GM12864 (cell line): ENCODE results near the gene CUL7.

Experiments
- DNase-seq: peaks from one replicate; pipeline ENCODE4 v3.0.0-alpha.2; 2011; ENCODE audit warnings: low read depth
- H3K4me3 ChIP-seq: 2 replicates; pipeline ENCODE4 v1.5.1; 2011; ENCODE audit warnings: mild to moderate bottlenecking, low read depth, low read length, control low read depth
- TF ChIP-seq, protein P1 (sequence below): IDR thresholded peaks from 2 replicates; pipeline ENCODE4 v1.5.1; 2011; ENCODE audit warnings: low read depth, mild to moderate bottlenecking, moderate library complexity, low read length, control low read depth, inconsistent platforms; ENCODE audit errors: missing control alignments

The CUL7 gene

DNA sequence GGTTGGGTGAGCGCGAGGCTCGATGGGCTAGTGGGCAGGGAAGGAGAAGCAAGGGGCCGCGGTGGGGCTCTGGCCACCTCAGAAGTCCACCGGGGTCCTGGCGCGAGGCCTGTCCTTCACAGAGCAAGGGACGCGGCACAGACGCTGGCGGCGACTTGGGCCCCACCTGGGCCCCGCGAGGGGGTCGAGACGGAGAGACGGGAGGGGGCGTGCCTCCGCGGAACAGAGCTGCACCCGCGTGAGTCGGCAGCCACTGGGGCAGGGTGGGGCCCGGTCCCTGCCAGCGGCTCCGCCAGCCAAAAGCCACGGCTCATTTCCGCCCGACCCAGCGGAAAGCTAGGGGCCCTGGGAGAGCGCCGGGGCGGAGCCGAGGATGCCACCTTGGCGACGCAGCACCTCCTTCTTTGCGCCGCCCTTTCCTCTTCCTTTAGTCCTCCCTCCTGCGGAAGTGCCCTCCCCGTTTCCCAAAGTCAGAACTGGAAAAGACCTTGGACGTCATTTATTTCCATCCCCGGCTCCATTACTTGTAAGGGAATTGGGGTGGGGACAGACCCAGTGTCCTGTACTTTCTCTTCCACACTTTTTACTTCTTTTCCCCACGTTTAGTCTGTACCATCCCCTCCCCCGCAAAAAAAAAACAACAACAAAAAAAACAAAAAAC is at the start of gene CUL7:
TSS of gene CUL7 (minus strand) at position 307 of the 661 bp plus-strand sequence. CDS start 1,063 bp downstream, outside the sequence.
- TF ChIP-seq, protein P1, sequence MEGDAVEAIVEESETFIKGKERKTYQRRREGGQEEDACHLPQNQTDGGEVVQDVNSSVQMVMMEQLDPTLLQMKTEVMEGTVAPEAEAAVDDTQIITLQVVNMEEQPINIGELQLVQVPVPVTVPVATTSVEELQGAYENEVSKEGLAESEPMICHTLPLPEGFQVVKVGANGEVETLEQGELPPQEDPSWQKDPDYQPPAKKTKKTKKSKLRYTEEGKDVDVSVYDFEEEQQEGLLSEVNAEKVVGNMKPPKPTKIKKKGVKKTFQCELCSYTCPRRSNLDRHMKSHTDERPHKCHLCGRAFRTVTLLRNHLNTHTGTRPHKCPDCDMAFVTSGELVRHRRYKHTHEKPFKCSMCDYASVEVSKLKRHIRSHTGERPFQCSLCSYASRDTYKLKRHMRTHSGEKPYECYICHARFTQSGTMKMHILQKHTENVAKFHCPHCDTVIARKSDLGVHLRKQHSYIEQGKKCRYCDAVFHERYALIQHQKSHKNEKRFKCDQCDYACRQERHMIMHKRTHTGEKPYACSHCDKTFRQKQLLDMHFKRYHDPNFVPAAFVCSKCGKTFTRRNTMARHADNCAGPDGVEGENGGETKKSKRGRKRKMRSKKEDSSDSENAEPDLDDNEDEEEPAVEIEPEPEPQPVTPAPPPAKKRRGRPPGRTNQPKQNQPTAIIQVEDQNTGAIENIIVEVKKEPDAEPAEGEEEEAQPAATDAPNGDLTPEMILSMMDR = no peak
- peak within 1 kb of the TSS; percentile 78 for H3K4me3 ChIP-seq
- DNase-seq = peak; percentile 66

DNA sequence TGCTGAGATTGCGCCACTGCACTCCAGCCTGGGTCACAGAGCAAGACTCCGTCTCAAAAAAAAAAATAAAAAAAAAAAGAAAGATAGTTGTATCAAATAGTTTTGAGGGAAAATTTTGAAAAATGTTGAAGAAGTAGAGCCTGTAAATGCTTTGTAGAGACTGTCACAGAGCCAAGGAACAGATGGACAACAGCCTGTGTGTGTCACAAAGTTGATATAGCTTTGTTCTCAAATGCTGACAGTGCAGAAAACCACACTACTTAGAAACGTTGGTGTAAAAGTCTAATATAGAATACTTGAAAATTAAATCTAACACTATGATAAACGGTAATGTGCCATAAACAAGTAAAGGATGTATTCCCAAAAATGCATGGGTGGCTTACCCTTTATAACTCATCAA is 47.8 kb upstream of the CUL7 start:
- DNase-seq = no peak
- TF ChIP-seq, protein P1 = no peak
- H3K4me3 ChIP-seq = no peak overlapping the region

DNA sequence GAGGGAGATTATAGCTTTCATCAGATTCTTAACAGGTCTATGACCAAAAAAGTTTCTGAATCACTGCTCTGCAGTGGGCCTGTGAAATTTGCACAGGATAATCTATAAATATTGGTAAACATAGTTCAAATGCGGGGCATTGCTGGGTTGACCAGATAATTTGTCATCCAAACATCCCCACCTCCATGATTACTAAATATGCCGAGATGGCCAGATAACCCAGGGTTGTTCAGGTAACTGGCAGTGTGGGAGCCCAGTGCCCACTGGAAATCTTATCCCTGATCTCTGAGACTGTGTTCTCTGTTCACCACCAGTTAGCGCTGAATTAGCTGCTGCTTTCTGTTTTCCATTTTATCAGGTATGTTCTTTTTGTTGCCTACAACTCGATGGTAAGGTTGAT is 43.9 kb upstream of the CUL7 start:
- no peak overlapping the region for H3K4me3 ChIP-seq
- TF ChIP-seq, protein P1 = no peak
- DNase-seq = no peak

DNA sequence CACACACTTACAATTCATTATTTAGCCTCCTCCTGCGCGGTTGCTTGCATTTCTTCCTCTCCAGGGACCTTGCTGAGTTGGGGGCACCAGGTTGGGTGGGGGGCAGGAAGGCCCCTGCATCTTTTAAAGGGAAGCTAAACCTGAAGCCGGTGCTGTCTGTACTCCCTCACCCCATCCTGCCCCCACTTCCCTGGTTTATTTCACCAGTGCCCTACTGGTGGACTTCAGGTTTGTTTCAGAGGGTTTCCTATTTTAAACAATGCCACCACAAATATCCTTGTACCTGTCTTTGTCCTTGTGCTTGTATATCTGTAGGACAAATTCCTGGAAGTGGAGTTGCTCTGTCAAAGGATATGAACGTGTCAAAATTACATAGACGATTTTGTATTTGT is 43.4 kb upstream of the CUL7 start:
- no peak overlapping the region for H3K4me3 ChIP-seq
- no peak for DNase-seq
- TF ChIP-seq, protein P1 = no peak

DNA sequence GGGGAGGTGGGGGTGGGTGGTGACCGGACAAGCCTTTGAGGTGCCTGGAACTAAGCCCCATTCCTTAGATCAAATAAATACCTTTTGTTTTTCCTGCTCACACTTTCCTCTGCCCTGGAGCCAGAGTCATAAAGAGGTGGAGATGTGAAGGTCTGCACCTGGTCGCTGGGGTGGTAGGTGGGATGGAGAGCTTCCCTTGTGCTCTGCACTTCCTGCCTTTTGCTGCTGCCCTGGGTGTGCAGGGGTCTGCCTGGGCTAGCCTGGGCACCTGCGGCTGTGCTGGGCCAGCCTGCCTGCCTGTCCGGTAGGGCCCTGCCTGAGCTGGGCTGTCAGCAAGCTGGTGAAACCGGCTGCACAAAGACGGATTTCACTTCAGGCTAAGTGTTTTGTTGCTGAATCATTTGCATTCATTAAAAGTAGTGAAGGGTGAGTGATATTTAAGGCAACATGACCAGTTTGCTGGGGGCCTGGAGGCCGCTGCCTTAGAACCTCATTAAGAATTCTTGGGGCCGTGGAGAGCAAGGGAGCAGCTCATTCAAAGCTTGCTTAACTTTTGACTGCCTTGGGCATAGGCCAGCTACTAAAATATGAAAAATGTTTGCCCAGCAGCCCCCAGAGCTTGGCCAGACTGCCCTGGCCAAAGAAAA is 42.9 kb upstream of the CUL7 start:
- DNase-seq = no peak
- H3K4me3 ChIP-seq = no peak overlapping the region
- TF ChIP-seq, protein P1 = no peak

DNA sequence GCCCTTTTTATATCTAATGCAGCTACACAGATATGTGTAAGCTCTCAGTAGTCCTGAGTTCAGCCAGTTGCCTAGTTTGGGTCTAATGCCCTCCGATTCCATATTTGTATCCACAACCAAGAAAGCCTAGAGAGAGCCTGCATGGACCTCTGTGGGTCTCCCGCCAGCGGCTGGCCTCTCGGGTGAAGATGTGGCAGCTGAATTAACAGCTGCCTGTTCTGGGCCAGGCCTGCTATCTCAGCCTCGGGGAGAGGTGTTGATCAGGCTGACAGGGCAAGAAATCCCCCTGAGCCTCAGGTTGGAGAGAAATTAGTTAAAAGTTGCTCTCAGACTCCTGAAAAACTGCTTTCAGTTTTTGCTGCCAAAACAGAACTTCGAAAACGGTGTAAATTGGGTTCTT is 42.3 kb upstream of the CUL7 start:
- TF ChIP-seq, protein P1 = no peak
- H3K4me3 ChIP-seq = no peak overlapping the region
- no peak for DNase-seq
